Skin of body (tissue), 2 donors: ENCODE data around the gene CRYBA4. TPM values are rescaled to one million over a fixed set of nuclear protein-coding genes. Genes with fewer than 3 reads are reported as not detected.

Experiments
- small RNA-seq: library from RNA; depleted of rRNA; stranded (forward); fragments of <200 nt; gene quantifications from one replicate; pipeline ENCODE3, GENCODE V24; 2014; ENCODE audit warnings: low replicate concordance
- total RNA-seq: library from RNA; depleted of rRNA; stranded (reverse); fragments of >200 nt; gene quantifications from one replicate; pipeline ENCODE4 v1.2.3, GENCODE V29; 2014

CRYBA4 gene
- total RNA-seq, 1 donor from 2014 or later: not detected

Small RNA genes lying within 50 kb of the gene (small RNA-seq; reads per million reads assigned to genes)
- not detected for gene RF01874

Other genes with a start within 250 kb of the CRYBA4 start
- gene ASPHD2, start 192.7 kb upstream of the CRYBA4 start, total RNA-seq: 0.89 TPM
- gene HPS4, start 138.2 kb upstream of the CRYBA4 start, total RNA-seq: 30.2 TPM
- 12.7 TPM for gene SRRD, start 138.1 kb upstream of the CRYBA4 start, total RNA-seq
- 16.0 TPM for gene TFIP11, start 109.5 kb upstream of the CRYBA4 start, total RNA-seq
- 12.9 TPM for gene TPST2, start 31.8 kb upstream of the CRYBA4 start, total RNA-seq
- gene CRYBB1, start 3.9 kb upstream of the CRYBA4 start, total RNA-seq: 0.99 TPM
- 2.5 TPM for gene MIAT, start 35.6 kb downstream of the CRYBA4 start, total RNA-seq